HCEC 1CT (cell line): ENCODE results near the gene HNRNPF.
"Not testable (repeated sequence)": the region's sequence is repeated elsewhere in the genome, so short reads cannot be mapped to it uniquely, and the experiment has no call there.

Source experiments
- DNase-seq: peaks from one replicate; pipeline ENCODE4 v3.0.0-alpha.2; 2017

The HNRNPF gene

GRCh38 chr10:43396061-43396927, 12.7 kb downstream of the HNRNPF start:
- peak; percentile 69 for DNase-seq

GRCh38 chr10:43395571-43396060, 13.4 kb downstream of the HNRNPF start:
- no peak for DNase-seq

- no peak for DNase-seq
These were observed 14.1 kb downstream of the HNRNPF start for GRCh38 chr10:43394868-43395267.

GRCh38 chr10:43393606-43394360, 15.2 kb downstream of the HNRNPF start:
- DNase-seq = no peak

GRCh38 chr10:43393186-43393585, 15.8 kb downstream of the HNRNPF start:
- DNase-seq = not testable (repeated sequence)

- DNase-seq = no peak
These were observed 16.2 kb downstream of the HNRNPF start for GRCh38 chr10:43392748-43393147.

- DNase-seq = no peak
These were observed 17.5 kb downstream of the HNRNPF start for GRCh38 chr10:43391496-43391895.

GRCh38 chr10:43390759-43391158, 18.2 kb downstream of the HNRNPF start:
- DNase-seq = peak; percentile 40

- DNase-seq = no peak
These were observed 18.7 kb downstream of the HNRNPF start for GRCh38 chr10:43390333-43390732.

- DNase-seq = no peak
These were observed 19.1 kb downstream of the HNRNPF start for GRCh38 chr10:43389867-43390266.

- DNase-seq = no peak
These were observed 21.3 kb downstream of the HNRNPF start for GRCh38 chr10:43387678-43388032.

GRCh38 chr10:43386981-43387677, 21.9 kb downstream of the HNRNPF start:
- no peak for DNase-seq

GRCh38 chr10:43386549-43386948, 22.4 kb downstream of the HNRNPF start:
- DNase-seq = no peak

- DNase-seq = no peak
These were observed 23.5 kb downstream of the HNRNPF start for GRCh38 chr10:43385412-43386004.

- no peak for DNase-seq
These were observed 24.4 kb downstream of the HNRNPF start for GRCh38 chr10:43384252-43385221.

GRCh38 chr10:43383204-43383971, 25.6 kb downstream of the HNRNPF start:
- DNase-seq = no peak

GRCh38 chr10:43380610-43381222, 28.3 kb downstream of the HNRNPF start:
- no peak for DNase-seq

GRCh38 chr10:43377424-43377883, 31.5 kb downstream of the HNRNPF start:
- DNase-seq = no peak

GRCh38 chr10:43376828-43377423, 32.1 kb downstream of the HNRNPF start:
- no peak for DNase-seq
